IMR-90 (cell line): ENCODE measurements around the gene KLHL6. TPM values are rescaled to one million over a fixed set of nuclear protein-coding genes. Genes with fewer than 3 reads are reported as not detected.

Source experiments
- ATAC-seq: fragments of 200-7000 bp; cut with Tn5 transposase; 2 replicates; pipeline ENCODE4 v1.9.1; 2020; ENCODE audit warnings: low read depth, mild to moderate bottlenecking, moderate library complexity
- BruUV-seq: library from RNA; stranded (reverse); fragments of 400-500 nt; replicated peaks from 2 replicates; lab custom pipeline; 2021; lab: Mats Ljungman, UMichigan
- CTCF ChIA-PET: fragments of 300-600 bp; formaldehyde crosslinking; extraction: SDS; loops from one replicate; lab custom pipeline; 2021; ENCODE audit warnings: antibody characterized with exemption; lab: Yijun Ruan, JAX
- POLR2A ChIA-PET: fragments of 300-600 bp; sonication (Branson Sonifier 250); formaldehyde crosslinking; loops from one replicate; lab custom pipeline; 2022; ENCODE audit warnings: antibody characterized with exemption; ENCODE audit not compliant: unreplicated experiment; lab: Charles Lee
- DNase-seq: peaks from one replicate; pipeline ENCODE4 v3.0.0; 2013
- H2AFZ ChIP-seq: replicated peaks from 2 replicates; pipeline ENCODE3; 2013; ENCODE audit warnings: low read length, mild to moderate bottlenecking; ENCODE audit not compliant: poor library complexity
- H2AK5ac ChIP-seq: 2 replicates; pipeline ENCODE4 v1.6.1; 2013; ENCODE audit warnings: low read depth, low read length, inconsistent platforms
- H2AK9ac ChIP-seq: replicated peaks from 2 replicates; pipeline ENCODE3; 2013; ENCODE audit warnings: mild to moderate bottlenecking, low read depth, low read length, moderate library complexity; ENCODE audit not compliant: poor library complexity
- H2BK120ac ChIP-seq: 2 replicates; pipeline ENCODE4 v1.6.1; 2013; ENCODE audit warnings: low read depth, low read length, inconsistent platforms
- H2BK15ac ChIP-seq: 3 replicates; pipeline ENCODE4 v1.6.1; 2013; ENCODE audit warnings: low read depth, low read length, inconsistent platforms
- H2BK20ac ChIP-seq: 2 replicates; pipeline ENCODE4 v1.6.1; 2013; ENCODE audit warnings: low read depth, mild to moderate bottlenecking, inconsistent platforms, low read length, moderate library complexity
- H2BK5ac ChIP-seq: 2 replicates; pipeline ENCODE4 v1.6.1; 2013; ENCODE audit warnings: mild to moderate bottlenecking, low read depth, low read length, inconsistent platforms; ENCODE audit not compliant: poor library complexity, severe bottlenecking
- H3K14ac ChIP-seq: replicated peaks from 2 replicates; pipeline ENCODE4 v1.6.1; 2013; ENCODE audit warnings: low read depth, low read length, inconsistent platforms
- H3K18ac ChIP-seq: 2 replicates; pipeline ENCODE4 v1.6.1; 2013; ENCODE audit warnings: low read depth, low read length, control low read depth
- H3K23ac ChIP-seq: 2 replicates; pipeline ENCODE4 v1.6.1; 2013; ENCODE audit warnings: low read depth, low read length, inconsistent platforms
- H3K27ac ChIP-seq: 2 replicates; pipeline ENCODE4 v1.5.1; 2013; ENCODE audit warnings: mild to moderate bottlenecking, control low read depth, low read length; ENCODE audit not compliant: insufficient read depth
- H3K27me3 ChIP-seq: 2 replicates; pipeline ENCODE4 v1.6.1; 2013; ENCODE audit warnings: low read length; ENCODE audit not compliant: control insufficient read depth, insufficient read depth
- H3K36me3 ChIP-seq: 2 replicates; pipeline ENCODE4 v1.6.1; 2013; ENCODE audit warnings: low read length, mixed read lengths; ENCODE audit not compliant: control insufficient read depth, insufficient read depth
- H3K4ac ChIP-seq: 2 replicates; pipeline ENCODE4 v1.6.1; 2013; ENCODE audit warnings: low read depth, low read length, inconsistent platforms
- H3K4me1 ChIP-seq: 2 replicates; pipeline ENCODE4 v1.6.1; 2013; ENCODE audit warnings: low read length, mixed read lengths; ENCODE audit not compliant: control insufficient read depth, insufficient read depth
- H3K4me2 ChIP-seq: 2 replicates; pipeline ENCODE4 v1.6.1; 2013; ENCODE audit warnings: low read depth, mild to moderate bottlenecking, control low read depth, low read length, moderate library complexity
- H3K4me3 ChIP-seq: 2 replicates; pipeline ENCODE4 v1.5.1; 2013; ENCODE audit warnings: low read depth, mild to moderate bottlenecking, control low read depth, low read length, moderate library complexity; ENCODE audit not compliant: insufficient read depth
- H3K56ac ChIP-seq: 2 replicates; pipeline ENCODE4 v1.6.1; 2013; ENCODE audit warnings: low read length, inconsistent platforms; ENCODE audit not compliant: insufficient read depth; ENCODE audit errors: extremely low read depth
- H3K79me1 ChIP-seq, 2 experiments: 2 replicates each; pipeline ENCODE4 v1.6.1; 2013; ENCODE audit warnings: low read length in 2 of 2, inconsistent platforms in 1 of 2, low read depth in 1 of 2
- H3K9ac ChIP-seq: 2 replicates; pipeline ENCODE4 v1.6.1; 2013; ENCODE audit warnings: low read depth, low read length, control low read depth
- H3K9me1 ChIP-seq: 2 replicates; pipeline ENCODE4 v1.6.1; 2013; ENCODE audit warnings: low read length, inconsistent platforms; ENCODE audit not compliant: insufficient read depth
- H3K9me3 ChIP-seq: 2 replicates; pipeline ENCODE4 v1.6.1; 2013; ENCODE audit warnings: low read length; ENCODE audit not compliant: control insufficient read depth, insufficient read depth
- H4K20me1 ChIP-seq: 2 replicates; pipeline ENCODE4 v1.6.1; 2013; ENCODE audit warnings: low read length, inconsistent platforms; ENCODE audit not compliant: insufficient read depth
- H4K5ac ChIP-seq: 2 replicates; pipeline ENCODE4 v1.6.1; 2013; ENCODE audit warnings: mild to moderate bottlenecking, low read depth, low read length, control low read depth
- H4K8ac ChIP-seq, 2 experiments: 2 replicates each; pipeline ENCODE4 v1.6.1; 2013; ENCODE audit warnings: low read depth in 2 of 2, low read length in 2 of 2, control low read depth in 1 of 2, inconsistent platforms in 1 of 2
- H4K91ac ChIP-seq: 2 replicates; pipeline ENCODE4 v1.6.1; 2013; ENCODE audit warnings: low read depth, low read length, inconsistent platforms; ENCODE audit not compliant: insufficient read depth
- BHLHE40 ChIP-seq: fragments of 150-350 bp; IDR thresholded peaks from 2 replicates; pipeline ENCODE4 v1.6.1; 2016; ENCODE audit warnings: mild to moderate bottlenecking, low read depth, low read length
- CEBPB ChIP-seq: IDR thresholded peaks from 2 replicates; pipeline ENCODE4 v1.6.1; 2012; ENCODE audit warnings: low read depth, low read length, improper control_type of control experiment
- FOS ChIP-seq: fragments of 150-350 bp; IDR thresholded peaks from 2 replicates; pipeline ENCODE4 v1.6.1; 2016; ENCODE audit warnings: low read depth, low read length
- MAFK ChIP-seq: IDR thresholded peaks from 2 replicates; pipeline ENCODE4 v1.6.1; 2012; ENCODE audit warnings: low read depth, low read length, improper control_type of control experiment
- MAZ ChIP-seq: IDR thresholded peaks from 2 replicates; pipeline ENCODE4 v1.6.1; 2012; ENCODE audit warnings: low read depth, mild to moderate bottlenecking, low read length, improper control_type of control experiment, moderate library complexity, borderline replicate concordance
- RFX5 ChIP-seq: IDR thresholded peaks from 2 replicates; pipeline ENCODE4 v1.8.0; 2012; ENCODE audit warnings: low read depth, mild to moderate bottlenecking, low read length, moderate library complexity
- SMC3 ChIP-seq: fragments of 150-350 bp; IDR thresholded peaks from 2 replicates; pipeline ENCODE4 v1.6.1; 2016; ENCODE audit warnings: low read depth, mild to moderate bottlenecking, antibody characterized with exemption, low read length, moderate library complexity
- whole genome bisulfite sequencing, 2 experiments: methylation state at CpG; one replicate each; pipeline versions ENCODE4 v1.1.5 to v1.1.7; 2013; ENCODE audit warnings: missing lambda C conversion rate in 2 of 2; ENCODE audit not compliant: insufficient read length in 1 of 2; ENCODE audit errors: extremely low coverage in 2 of 2; 5-methylcytosine and 5-hydroxymethylcytosine counted together
- dilution Hi-C: fragments of 300-500 bp; cut with HindIII; formaldehyde crosslinking; loops from one replicate; pipeline ENCODE4 v1.14.3; 2018; ENCODE audit warnings: low sequenced_read_pairs; ENCODE audit not compliant: unreplicated experiment
- in situ Hi-C: fragments of 300-500 bp; cut with MboI; formaldehyde crosslinking; loops from 3 replicates; pipeline ENCODE4 v1.14.3; 2019; ENCODE audit warnings: low sequenced_read_pairs, inconsistent platforms, mixed read lengths
- intact Hi-C: fragments of 100-400 bp; cut with micrococcal nuclease; formaldehyde crosslinking; loops from 2 replicates; pipeline ENCODE4 v1.10.0; 2022
- polyA plus RNA-seq, 3 experiments: library from polyadenylated mRNA; depleted of rRNA; stranded (reverse); fragments of >200 nt; gene quantifications; 2 replicates each; pipeline ENCODE4 v1.2.3, GENCODE V29; 2012; ENCODE audit warnings: low replicate concordance in 1 of 3
- total RNA-seq: library from RNA; depleted of rRNA; stranded (reverse); fragments of >200 nt; gene quantifications from 2 replicates; pipeline ENCODE4 v1.2.3, GENCODE V29; 2012

KLHL6 gene
- total and polyA plus RNA-seq, 2 of the 4 experiments (the other 2 are of a cell fraction), result not detected

- no peak overlapping the region for H2AK9ac ChIP-seq
- H4K91ac ChIP-seq, result no peak overlapping the region
- BruUV-seq, result no TSS peak
- no peaks in the 10 kb centered on the region for H3K79me1 ChIP-seq
- H3K36me3 ChIP-seq, result no peaks in the 10 kb centered on the region
- peaks cover 37% of the 10 kb centered on the region for H3K27me3 ChIP-seq
- no peak overlapping the region for H4K8ac ChIP-seq
- no peak overlapping the region for H3K14ac ChIP-seq
- H2AK5ac ChIP-seq, result no peak overlapping the region
- in situ Hi-C loops (no loop called here), intact Hi-C loops (no loop called here), dilution Hi-C loops (no loop called here)
- ATAC-seq, result no peak
- H2BK20ac ChIP-seq, result no peak overlapping the region
- H2BK120ac ChIP-seq, result no peak overlapping the region
- no peak overlapping the region for H3K23ac ChIP-seq
- POLR2A ChIA-PET, result no interaction called here
- H3K4me2 ChIP-seq, result no peak overlapping the region
- no peaks in the 10 kb centered on the region for H3K9me3 ChIP-seq
- no peak overlapping the region for H3K9ac ChIP-seq
- H2BK15ac ChIP-seq, result no peak overlapping the region
- DNase-seq, result no peak
- no peak overlapping the region for H3K27ac ChIP-seq
- H3K56ac ChIP-seq, result no peak overlapping the region
- H2BK5ac ChIP-seq, result no peak overlapping the region
- H3K18ac ChIP-seq, result no peak overlapping the region
- no peak overlapping the region for H2AFZ ChIP-seq
- H4K5ac ChIP-seq, result no peak overlapping the region
- CTCF ChIA-PET, result interaction anchor here (0.5 kb wide), 1 partner anchor 229 kb away, joined by 3 read pairs; no protein-coding TSS in a partner anchor
- no peak overlapping the region for H3K4ac ChIP-seq
- H3K9me1 ChIP-seq, result no peaks in the 10 kb centered on the region
- H4K20me1 ChIP-seq, result no peaks in the 10 kb centered on the region
- no peaks in the 10 kb centered on the region for H3K4me1 ChIP-seq
- H3K4me3 ChIP-seq, result no peak overlapping the region
- TF ChIP-seq BHLHE40 (no peak), MAFK (no peak), MAZ (no peak), SMC3 (no peak), FOS (no peak), RFX5 (no peak), CEBPB (no peak)
- WGBS, 2 experiments, result 77% methylated on average over 3 of the region's 4 CpGs; no CpG with 5 or more reads in 1 of the 2 experiments
These were observed 37.9 kb downstream of the KLHL6 start for GRCh38 chr3:183517607-183518006.
